ENCODE data around the gene ABHD10. TPM values are rescaled to one million over a fixed set of nuclear protein-coding genes. Genes with fewer than 3 reads are reported as not detected.

The ABHD10 gene
- total RNA-seq, 2 experiments from 2014 or later, result 79.8 to 84.2 TPM

DNA sequence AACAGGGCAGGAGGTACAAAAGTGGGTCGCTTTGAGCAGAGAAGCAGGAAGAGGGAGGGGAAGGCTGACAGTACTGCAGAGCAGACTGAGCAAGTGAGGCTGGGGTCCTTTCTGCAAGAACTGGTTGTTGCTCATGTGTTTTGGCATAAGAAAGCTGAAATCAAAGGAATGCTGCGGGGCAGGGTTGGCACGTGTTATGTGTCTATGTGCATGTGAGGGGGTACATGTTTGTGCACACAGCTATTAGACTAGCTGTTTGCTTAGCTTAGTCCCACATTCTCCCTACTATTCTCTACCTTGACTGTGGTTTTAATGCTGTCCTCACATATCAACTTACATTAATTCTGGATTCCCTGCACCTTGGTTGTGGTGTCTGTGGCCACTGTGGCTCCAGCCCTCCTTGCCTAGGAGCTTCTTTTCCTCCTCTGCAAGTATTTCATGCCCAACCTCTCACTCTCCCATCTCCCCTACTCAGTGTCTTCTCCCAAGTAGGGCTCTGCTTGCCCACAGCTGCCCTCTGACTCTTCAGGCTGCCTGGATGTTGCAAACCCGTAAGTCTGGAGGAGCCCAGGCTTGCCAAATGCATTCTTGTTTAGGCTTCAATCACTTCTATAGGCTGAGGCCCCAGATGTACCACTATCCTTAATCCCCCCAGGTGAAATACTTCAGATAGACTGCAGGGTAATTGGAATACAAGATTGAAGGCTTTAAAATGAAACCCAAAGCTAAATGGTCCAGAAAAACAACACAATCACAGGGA, 24.7 kb downstream of the ABHD10 start:
- Mint-ChIP-seq H3K4me3 (no peak overlapping the region), H3K4me1 (ENCODE audit: low read depth) (peaks cover 51% of the 10 kb centered on the region), H3K27me3 (no peaks in the 10 kb centered on the region), H3K36me3 (no peaks in the 10 kb centered on the region), H3K9me3 (no peaks in the 10 kb centered on the region), H3K27ac (peak overlapping the region; percentile 15)
- peak; percentile 11 for DNase-seq
- ChIA-PET POLR2A (interaction anchor here (0.6 to 2.7 kb wide), 5 partner anchors 8 to 60 kb away, joined by 3 to 13 read pairs (median 3); partner anchors contain the start of gene ABHD10), CTCF (interaction anchor here (0.7 to 8.5 kb wide), 5 partner anchors 10 to 288 kb away, joined by 3 to 90 read pairs (median 4); no protein-coding TSS in a partner anchor)
- intact Hi-C loops (cut with micrococcal nuclease), result loop anchor here (2.0 to 5.0 kb wide), 3 partner anchors 19 to 241 kb away; no protein-coding TSS in a partner anchor

DNA sequence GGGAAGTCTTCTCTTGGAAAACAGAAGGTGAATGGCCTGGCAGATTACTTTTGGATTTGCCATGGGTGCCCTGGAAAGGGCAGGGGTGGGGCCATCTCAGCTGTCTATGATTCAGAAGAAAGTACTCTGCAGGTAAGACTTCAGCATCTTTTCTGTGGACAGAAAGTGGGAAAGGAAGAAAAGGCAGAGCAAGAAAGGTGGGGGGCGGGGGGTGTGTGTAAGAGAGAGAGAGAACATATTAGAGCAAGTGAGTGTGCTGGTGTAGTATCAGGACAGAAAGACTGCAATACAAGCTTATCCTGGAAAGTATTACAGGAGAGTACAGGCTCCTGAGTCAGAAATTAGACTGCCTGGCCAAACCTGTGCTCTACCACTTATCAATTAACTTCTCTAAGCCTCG, 25.4 kb downstream of the ABHD10 start:
- no peaks in the 10 kb centered on the region for H3K9me3 Mint-ChIP-seq
- ChIA-PET CTCF (interaction anchor here (1.3 to 8.5 kb wide), 3 partner anchors 9 to 288 kb away, joined by 3 to 90 read pairs (median 82); no protein-coding TSS in a partner anchor), POLR2A (interaction anchor here (2.0 to 2.7 kb wide), 2 partner anchors 12 to 25 kb away, joined by 10 to 13 read pairs; partner anchors contain the start of gene ABHD10)
- DNase-seq, result peak; percentile 32
- no peak overlapping the region for H3K27ac Mint-ChIP-seq
- H3K4me1 Mint-ChIP-seq (ENCODE audit: low read depth), result peaks cover 46% of the 10 kb centered on the region
- H3K27me3 Mint-ChIP-seq, result no peaks in the 10 kb centered on the region
- no peak overlapping the region for H3K4me3 Mint-ChIP-seq
- intact Hi-C loops (cut with micrococcal nuclease), result loop anchor here (5.0 kb wide), 2 partner anchors 38 to 242 kb away; no protein-coding TSS in a partner anchor
- no peaks in the 10 kb centered on the region for H3K36me3 Mint-ChIP-seq

DNA sequence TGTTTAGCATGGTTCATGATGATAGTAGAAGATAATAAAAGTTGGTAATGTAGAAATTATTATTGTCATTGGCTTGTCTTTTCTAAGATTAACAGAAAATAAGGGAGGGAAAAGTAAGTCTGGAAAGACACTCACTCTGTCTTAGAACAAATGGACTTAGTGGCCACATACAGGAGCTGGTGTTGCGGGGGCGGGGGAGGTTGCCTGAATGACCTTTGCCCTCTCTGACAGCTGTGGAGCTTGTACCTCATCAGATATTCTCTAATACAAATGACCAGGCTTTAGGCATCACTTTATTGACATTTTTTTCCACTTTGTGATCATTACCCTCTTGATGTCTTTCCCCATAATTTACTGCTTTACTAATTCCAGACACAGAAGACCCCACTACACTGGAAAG, 25.8 kb downstream of the ABHD10 start:
- H3K27me3 Mint-ChIP-seq, result no peaks in the 10 kb centered on the region
- intact Hi-C loops (cut with micrococcal nuclease), result loop anchor here (5.0 kb wide), 2 partner anchors 38 to 242 kb away; no protein-coding TSS in a partner anchor
- ChIA-PET CTCF (interaction anchor here (7.5 to 8.5 kb wide), 2 partner anchors 9 to 16 kb away, joined by 82 to 90 read pairs; no protein-coding TSS in a partner anchor), POLR2A (interaction anchor here (2.0 to 2.7 kb wide), 2 partner anchors 12 to 26 kb away, joined by 10 to 13 read pairs; partner anchors contain the start of gene ABHD10)
- H3K9me3 Mint-ChIP-seq, result no peaks in the 10 kb centered on the region
- peaks cover 45% of the 10 kb centered on the region for H3K4me1 Mint-ChIP-seq (ENCODE audit: low read depth)
- H3K4me3 Mint-ChIP-seq, result no peak overlapping the region
- H3K27ac Mint-ChIP-seq, result no peak overlapping the region
- DNase-seq, result no peak
- no peaks in the 10 kb centered on the region for H3K36me3 Mint-ChIP-seq

DNA sequence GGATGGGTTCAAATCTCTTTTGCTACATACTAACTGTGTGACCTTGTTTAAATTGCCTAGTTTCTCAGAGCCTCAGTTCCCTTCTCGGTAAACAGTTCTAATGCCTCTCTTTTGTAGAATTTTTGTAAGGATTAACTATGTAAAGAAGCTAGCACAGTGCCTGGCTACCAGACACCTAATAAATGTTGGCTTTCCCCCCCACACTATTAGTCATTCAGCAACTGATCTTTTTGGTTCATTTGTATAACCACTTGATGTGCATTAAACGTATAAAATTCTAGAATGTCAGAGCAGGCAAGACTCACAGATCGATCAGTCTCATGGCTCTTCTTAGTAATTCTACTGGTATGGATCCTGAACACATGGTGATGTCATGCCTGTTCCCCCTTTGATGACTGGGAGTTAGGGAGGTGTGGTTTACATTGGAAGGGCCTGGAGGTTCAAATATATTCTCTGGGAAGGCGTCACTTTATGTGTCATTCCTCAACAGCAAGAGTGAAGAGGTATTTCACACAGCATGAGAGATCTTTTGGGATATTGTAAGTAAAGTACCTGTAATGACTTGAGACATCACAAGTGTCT, 26.4 kb downstream of the ABHD10 start:
- no peaks in the 10 kb centered on the region for H3K27me3 Mint-ChIP-seq
- POLR2A ChIA-PET, result interaction anchor here (2.7 kb wide), 1 partner anchor 26 kb away, joined by 13 read pairs; the partner anchor contains the start of gene ABHD10

DNA sequence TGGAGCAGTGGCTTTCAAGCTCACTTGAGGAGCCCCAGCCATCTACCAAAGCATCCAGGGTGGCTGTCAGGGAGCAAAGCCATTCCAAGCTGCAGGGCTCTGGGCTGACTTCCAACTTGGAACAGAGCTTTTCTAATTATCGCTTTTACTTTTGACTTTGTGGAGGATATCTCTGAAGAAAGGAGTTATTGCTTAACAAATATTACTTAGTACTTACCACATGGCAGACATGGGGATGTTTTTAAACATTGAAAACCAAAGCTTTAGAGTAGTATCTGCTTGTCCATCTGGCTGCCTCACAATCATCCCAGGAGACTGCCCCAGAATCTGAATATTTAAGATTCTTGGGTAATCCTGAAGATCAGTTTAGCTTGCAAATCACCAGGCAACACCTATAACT, 28.8 kb downstream of the ABHD10 start:
- no peak for DNase-seq
- Mint-ChIP-seq H3K4me3 (no peak overlapping the region), H3K36me3 (no peaks in the 10 kb centered on the region), H3K27ac (no peak overlapping the region), H3K9me3 (no peaks in the 10 kb centered on the region), H3K27me3 (no peaks in the 10 kb centered on the region), H3K4me1 (ENCODE audit: low read depth) (peaks cover 29% of the 10 kb centered on the region)
- POLR2A ChIA-PET, result no interaction called here
- intact Hi-C loops (cut with micrococcal nuclease), result no loop called here
- CTCF ChIA-PET, result interaction anchor here (1.0 to 2.9 kb wide), 7 partner anchors 9 to 291 kb away, joined by 3 to 14 read pairs (median 3); partner anchors contain the start of gene ABHD10

More for the DNA sequence above, 26.4 kb downstream of the ABHD10 start:
- peak; percentile 26 for DNase-seq
- Mint-ChIP-seq H3K4me3 (no peak overlapping the region), H3K9me3 (no peaks in the 10 kb centered on the region), H3K36me3 (no peaks in the 10 kb centered on the region), H3K27ac (peak overlapping the region; percentile 14), H3K4me1 (ENCODE audit: low read depth) (peaks cover 45% of the 10 kb centered on the region)
- intact Hi-C loops (cut with micrococcal nuclease), result no loop called here
- CTCF ChIA-PET, result interaction anchor here (0.6 to 7.5 kb wide), 2 partner anchors 8 to 16 kb away, joined by 4 to 90 read pairs; no protein-coding TSS in a partner anchor

DNA sequence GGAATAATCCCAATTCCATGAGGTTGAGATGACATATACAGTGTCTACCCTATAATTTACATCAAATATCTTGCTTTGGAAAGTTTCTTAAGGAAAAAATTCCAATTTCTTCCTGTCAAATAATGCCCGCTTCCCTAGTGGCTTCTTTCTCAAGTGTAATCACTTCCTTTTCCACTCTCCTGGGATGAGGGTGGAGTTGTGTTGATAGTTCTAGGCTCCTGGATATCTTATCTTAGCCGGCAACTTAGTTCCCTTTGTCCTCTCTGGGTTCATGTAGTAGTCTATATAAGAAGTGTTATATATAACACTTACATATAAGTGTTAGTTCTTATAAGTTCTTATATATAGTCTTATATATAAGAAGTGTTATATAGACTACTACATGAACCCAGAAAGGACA, 30.8 kb downstream of the ABHD10 start:
- no peak overlapping the region for H3K27ac Mint-ChIP-seq
- CTCF ChIA-PET, result interaction anchor here (1.0 to 1.9 kb wide), 2 partner anchors 19 to 21 kb away, joined by 3 to 16 read pairs; no protein-coding TSS in a partner anchor
- peaks cover 22% of the 10 kb centered on the region for H3K4me1 Mint-ChIP-seq (ENCODE audit: low read depth)
- no peak overlapping the region for H3K4me3 Mint-ChIP-seq
- H3K36me3 Mint-ChIP-seq, result no peaks in the 10 kb centered on the region
- intact Hi-C loops (cut with micrococcal nuclease), result no loop called here
- no peak for DNase-seq
- no peaks in the 10 kb centered on the region for H3K9me3 Mint-ChIP-seq
- H3K27me3 Mint-ChIP-seq, result no peaks in the 10 kb centered on the region
- POLR2A ChIA-PET, result no interaction called here

DNA sequence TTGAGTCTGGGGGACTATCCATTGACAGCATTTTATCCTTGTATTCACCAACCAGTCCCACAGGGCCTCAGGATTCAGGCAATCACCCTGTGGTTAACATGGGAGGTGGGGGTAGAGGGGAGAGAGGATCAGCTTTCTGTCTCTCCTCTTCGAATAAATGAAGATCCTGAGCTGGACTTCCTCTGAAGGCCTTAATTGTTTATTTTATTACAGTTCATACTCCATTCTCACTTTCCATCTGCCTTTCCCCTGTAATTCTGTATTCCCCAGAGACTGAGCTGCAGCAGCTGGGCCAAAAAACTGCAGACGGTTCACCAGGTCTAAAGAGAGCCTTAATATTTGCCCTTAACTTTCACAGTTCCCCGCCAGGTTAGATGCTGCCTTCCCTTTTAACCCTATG, 31.8 kb downstream of the ABHD10 start:
- intact Hi-C loops (cut with micrococcal nuclease), result no loop called here
- peaks cover 15% of the 10 kb centered on the region for H3K4me1 Mint-ChIP-seq (ENCODE audit: low read depth)
- POLR2A ChIA-PET, result no interaction called here
- H3K36me3 Mint-ChIP-seq, result no peaks in the 10 kb centered on the region
- CTCF ChIA-PET, result interaction anchor here (1.9 to 7.3 kb wide), 3 partner anchors 9 to 34 kb away, joined by 16 to 90 read pairs (median 50); partner anchors contain the start of gene TAGLN3
- H3K27me3 Mint-ChIP-seq, result no peaks in the 10 kb centered on the region
- no peak overlapping the region for H3K27ac Mint-ChIP-seq
- no peak overlapping the region for H3K4me3 Mint-ChIP-seq
- DNase-seq, result no peak
- H3K9me3 Mint-ChIP-seq, result no peaks in the 10 kb centered on the region

DNA sequence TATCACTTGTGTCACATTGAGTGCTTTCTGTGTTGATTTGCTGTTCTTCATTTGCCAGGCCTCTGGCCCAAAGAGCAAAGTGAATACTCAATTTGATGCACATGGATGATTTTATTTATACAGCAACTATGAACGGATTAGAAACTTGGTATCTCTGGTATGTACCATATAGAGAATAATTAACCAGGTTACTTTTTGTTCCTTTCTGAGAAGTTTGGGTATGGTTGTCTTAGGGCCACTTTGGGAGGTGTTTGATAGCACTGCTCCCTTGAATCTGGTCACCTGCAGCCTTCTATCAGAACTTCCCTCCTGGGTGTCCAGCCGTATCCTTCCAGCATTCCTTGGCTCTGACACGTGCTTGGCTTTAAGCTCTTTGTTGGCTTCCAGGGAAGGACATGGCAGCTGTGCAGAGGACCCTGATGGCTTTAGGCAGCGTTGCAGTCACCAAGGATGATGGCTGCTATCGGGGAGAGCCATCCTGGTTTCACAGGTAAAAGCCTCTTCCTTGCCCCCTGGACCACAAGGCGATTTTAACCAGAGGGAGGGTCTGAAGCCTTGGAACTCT, 32.6 kb downstream of the ABHD10 start:
- Mint-ChIP-seq H3K27ac (no peak overlapping the region), H3K36me3 (no peaks in the 10 kb centered on the region), H3K4me3 (no peak overlapping the region), H3K9me3 (no peaks in the 10 kb centered on the region), H3K4me1 (ENCODE audit: low read depth) (peaks cover 15% of the 10 kb centered on the region), H3K27me3 (no peaks in the 10 kb centered on the region)
- no peak for DNase-seq
- intact Hi-C loops (cut with micrococcal nuclease), result no loop called here
- ChIA-PET POLR2A (no interaction called here), CTCF (interaction anchor here (1.9 to 7.3 kb wide), 5 partner anchors 10 to 295 kb away, joined by 16 to 395 read pairs (median 90); partner anchors contain the start of gene TAGLN3)

DNA sequence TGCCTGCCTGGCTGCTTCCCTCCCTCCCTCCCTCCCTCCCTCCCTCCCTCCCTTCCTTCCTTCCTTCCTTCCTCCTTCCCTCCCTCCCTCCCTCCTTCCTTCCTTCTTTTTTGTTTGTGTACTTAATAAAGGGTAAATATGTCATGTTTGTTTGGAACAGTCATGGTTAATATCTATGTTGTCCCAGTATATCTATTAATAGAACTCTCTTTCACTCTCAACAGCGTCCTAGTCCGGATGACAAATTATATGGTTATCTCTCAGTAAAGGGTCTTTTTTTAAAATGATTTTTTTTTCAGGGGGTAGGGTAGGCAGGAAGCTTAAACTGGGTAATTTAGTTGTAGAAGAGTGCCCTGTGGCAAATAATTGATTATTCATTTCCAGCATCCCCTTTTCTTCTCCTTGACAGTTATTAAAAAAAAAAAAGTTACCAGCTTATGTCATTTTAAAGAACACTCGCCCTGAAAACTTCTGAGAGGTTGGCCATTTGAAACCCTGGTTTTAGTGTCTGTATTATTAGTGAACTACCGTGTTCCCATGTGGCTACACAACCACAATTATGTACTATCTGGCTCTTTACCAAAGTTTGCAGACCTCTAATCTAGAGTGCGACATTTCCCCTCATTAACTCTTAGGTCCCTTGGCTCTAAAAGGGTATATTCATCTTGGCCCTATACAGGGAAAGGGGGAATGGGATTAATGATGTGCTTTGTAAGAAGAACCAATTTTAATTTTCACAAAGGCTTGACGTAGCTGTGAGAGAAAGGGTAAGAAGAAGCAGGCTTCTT, 33.6 kb downstream of the ABHD10 start:
- peaks cover 19% of the 10 kb centered on the region for H3K4me1 Mint-ChIP-seq (ENCODE audit: low read depth)
- H3K27me3 Mint-ChIP-seq, result no peaks in the 10 kb centered on the region
- no peaks in the 10 kb centered on the region for H3K36me3 Mint-ChIP-seq
- H3K27ac Mint-ChIP-seq, result no peak overlapping the region
- intact Hi-C loops (cut with micrococcal nuclease), result no loop called here
- POLR2A ChIA-PET, result interaction anchor here (1.4 to 1.7 kb wide), 2 partner anchors 23 to 33 kb away, joined by 7 to 11 read pairs; partner anchors contain the start of gene ABHD10
- CTCF ChIA-PET, result interaction anchor here (0.6 to 7.3 kb wide), 21 partner anchors 11 to 344 kb away, joined by 3 to 395 read pairs (median 11); partner anchors contain the start of genes ABHD10, PHLDB2 and TAGLN3
- no peak overlapping the region for H3K4me3 Mint-ChIP-seq
- DNase-seq, result no peak
- no peaks in the 10 kb centered on the region for H3K9me3 Mint-ChIP-seq

DNA sequence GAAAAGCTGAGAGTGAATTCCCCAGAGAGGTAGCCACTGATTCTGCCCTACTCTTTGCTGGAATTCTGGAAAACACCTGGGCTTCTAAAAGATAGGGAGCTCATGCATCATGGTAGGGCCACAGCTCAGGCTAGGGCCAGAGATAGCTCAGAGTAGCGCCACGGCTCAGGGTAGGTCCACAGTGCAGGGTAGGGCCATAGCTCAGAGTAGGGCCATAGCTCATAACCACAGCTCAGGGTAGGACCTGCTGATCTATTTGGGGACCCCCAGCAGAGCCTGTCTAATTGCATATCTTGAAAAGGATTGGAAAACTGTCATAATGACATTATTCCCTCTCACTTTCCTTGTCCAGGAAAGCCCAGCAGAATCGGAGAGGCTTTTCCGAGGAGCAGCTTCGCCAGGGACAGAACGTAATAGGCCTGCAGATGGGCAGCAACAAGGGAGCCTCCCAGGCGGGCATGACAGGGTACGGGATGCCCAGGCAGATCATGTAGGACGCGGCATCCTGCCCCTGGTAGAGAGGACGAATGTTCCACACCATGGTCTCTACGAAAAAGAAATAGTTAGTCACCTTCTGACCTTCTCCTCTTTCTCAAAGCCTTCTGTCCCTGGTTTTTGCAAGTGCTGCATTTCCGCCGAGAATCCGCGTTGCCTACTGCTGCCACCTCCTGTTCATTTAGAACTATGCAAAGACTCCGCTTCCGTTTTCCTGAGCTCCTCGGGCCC, 34.4 kb downstream of the ABHD10 start:
- peak; percentile 82 for DNase-seq
- Mint-ChIP-seq H3K4me3 (no peak overlapping the region), H3K4me1 (ENCODE audit: low read depth) (peaks cover 19% of the 10 kb centered on the region), H3K27me3 (no peaks in the 10 kb centered on the region), H3K36me3 (no peaks in the 10 kb centered on the region), H3K27ac (peak overlapping the region; percentile 40), H3K9me3 (no peaks in the 10 kb centered on the region)
- ChIA-PET CTCF (interaction anchor here (0.6 to 7.3 kb wide), 45 partner anchors 10 to 1217 kb away, joined by 3 to 395 read pairs (median 5); partner anchors contain the start of genes ABHD10, PHLDB2 and TAGLN3), POLR2A (interaction anchor here (0.9 to 1.7 kb wide), 3 partner anchors 11 to 34 kb away, joined by 3 to 11 read pairs (median 7); partner anchors contain the start of gene ABHD10)
- intact Hi-C loops (cut with micrococcal nuclease), result loop anchor here (1.0 kb wide), 5 partner anchors 11 to 296 kb away; partner anchors contain the start of gene ABHD10
